Vagina (tissue), 2 donors: ENCODE results near the gene GPR155.
A peak's percentile ranks its signal among the peaks of the same experiment; 100 is the strongest.

Experiments used
- POLR2A ChIP-seq, 2 donors: fragments of 450-650 bp; IDR thresholded peaks; one replicate each; pipeline ENCODE4 v1.6.1; 2017; ENCODE audit warnings: antibody characterized with exemption in 2 of 2, mild to moderate bottlenecking in 2 of 2, moderate library complexity in 2 of 2
- POLR2AphosphoS5 ChIP-seq, 2 donors: sonication (generic); formaldehyde crosslinking; IDR thresholded peaks; one replicate each; pipeline ENCODE4 v1.9.0; 2017; ENCODE audit warnings: antibody characterized with exemption in 2 of 2, mild to moderate bottlenecking in 2 of 2, low read depth in 1 of 2; ENCODE audit not compliant: insufficient read depth in 1 of 2
- TF ChIP-seq, protein P1 (sequence below), 3 experiments: fragments of 450-650 bp in 2 of 3; fragments of 200-600 bp in 1 of 3; sonication (generic) in 1 of 3; IDR thresholded peaks; one replicate each; pipeline ENCODE4 v1.5.1; 2017 to 2019; ENCODE audit warnings: antibody characterized with exemption in 3 of 3, mild to moderate bottlenecking in 2 of 3, moderate library complexity in 2 of 3

DNA sequence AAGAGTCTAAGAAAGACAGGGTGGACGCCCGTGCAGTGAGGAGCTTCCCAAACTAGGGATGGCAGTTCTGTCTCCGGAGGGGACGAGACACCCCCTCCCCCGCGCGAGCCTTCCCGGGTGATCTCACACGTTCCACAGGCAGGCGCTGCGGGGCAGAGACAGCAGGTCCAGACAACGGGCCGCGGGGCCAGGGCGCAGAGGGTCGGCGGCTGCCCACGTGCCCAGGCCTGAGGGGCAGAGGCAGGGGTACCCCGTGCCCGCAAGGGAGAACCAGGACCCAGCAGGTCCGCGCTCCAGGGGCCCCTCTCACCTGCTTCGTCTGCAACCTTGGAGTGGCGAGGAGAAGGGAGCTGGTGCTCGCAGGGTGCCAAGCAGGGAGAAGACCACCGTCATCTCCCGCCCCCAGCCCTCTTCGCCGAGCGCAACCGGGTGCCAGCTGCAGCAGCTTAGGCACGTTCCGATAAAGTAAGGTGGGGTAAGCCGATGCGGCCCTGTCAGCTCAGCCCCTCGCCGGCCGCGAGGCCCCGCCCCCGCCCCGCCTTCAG is at the start of gene GPR155:
- TF ChIP-seq, protein P1, sequence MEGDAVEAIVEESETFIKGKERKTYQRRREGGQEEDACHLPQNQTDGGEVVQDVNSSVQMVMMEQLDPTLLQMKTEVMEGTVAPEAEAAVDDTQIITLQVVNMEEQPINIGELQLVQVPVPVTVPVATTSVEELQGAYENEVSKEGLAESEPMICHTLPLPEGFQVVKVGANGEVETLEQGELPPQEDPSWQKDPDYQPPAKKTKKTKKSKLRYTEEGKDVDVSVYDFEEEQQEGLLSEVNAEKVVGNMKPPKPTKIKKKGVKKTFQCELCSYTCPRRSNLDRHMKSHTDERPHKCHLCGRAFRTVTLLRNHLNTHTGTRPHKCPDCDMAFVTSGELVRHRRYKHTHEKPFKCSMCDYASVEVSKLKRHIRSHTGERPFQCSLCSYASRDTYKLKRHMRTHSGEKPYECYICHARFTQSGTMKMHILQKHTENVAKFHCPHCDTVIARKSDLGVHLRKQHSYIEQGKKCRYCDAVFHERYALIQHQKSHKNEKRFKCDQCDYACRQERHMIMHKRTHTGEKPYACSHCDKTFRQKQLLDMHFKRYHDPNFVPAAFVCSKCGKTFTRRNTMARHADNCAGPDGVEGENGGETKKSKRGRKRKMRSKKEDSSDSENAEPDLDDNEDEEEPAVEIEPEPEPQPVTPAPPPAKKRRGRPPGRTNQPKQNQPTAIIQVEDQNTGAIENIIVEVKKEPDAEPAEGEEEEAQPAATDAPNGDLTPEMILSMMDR (IDR thresholded peaks at IDR 0.05), result no peak
- TF ChIP-seq POLR2A (IDR thresholded peaks at IDR 0.05) (peak in 1 of 2 donors; percentile 41), POLR2AphosphoS5 (IDR thresholded peaks at IDR 0.05; ENCODE audit: insufficient read depth in 1 of 2, low read depth in 1 of 2) (peak in 1 of 2 donors; percentile 78)
